ENCODE data around the gene MLXIP. TPM values are rescaled to one million over a fixed set of nuclear protein-coding genes. Genes with fewer than 3 reads are reported as not detected.

The MLXIP gene
- total and polyA plus RNA-seq, 9 of the 15 experiments (the other 6 are each of a cell fraction or from before 2014, with no cell fraction given): 2.2 to 66.3 (median 18.1) TPM

GRCh38 chr12:122064780-122065588, 13.6 kb upstream of the MLXIP start (continued):
- no peak for TF ChIP-seq PATZ1 (CRISPR knock-in tag; IDR thresholded peaks at IDR 0.05; ENCODE audit: borderline replicate concordance)
- TF ChIP-seq ZNF24 (IDR thresholded peaks at IDR 0.05): no peak
- TF ChIP-seq XRCC3 (IDR thresholded peaks at IDR 0.05): no peak
- no peak; the same call in 1 of the 2 replicates for TF ChIP-seq TCF3 (CRISPR knock-in tag; IDR thresholded peaks at IDR 0.05)
- peak in 1 of 2 experiments; percentile 79; a peak in 2 of 4 replicates for TF ChIP-seq RCOR1 (IDR thresholded peaks at IDR 0.05; ENCODE audit: borderline replicate concordance in 1 of 2, low read depth in 2 of 2, low read length in 2 of 2)
- no peak for TF ChIP-seq IRF9 (tag; IDR thresholded peaks at IDR 0.05)
- TF ChIP-seq CREB1 (IDR thresholded peaks at IDR 0.05): no peak
- TF ChIP-seq CREB1 (CRISPR knock-in tag; IDR thresholded peaks at IDR 0.05): peak; percentile 42; the same call in 1 of the 2 replicates
- TF ChIP-seq FOS (IDR thresholded peaks at IDR 0.05; ENCODE audit: extremely low read depth, insufficient read length): peak; percentile 18
- no peak; the same call in 1 of the 2 replicates for TF ChIP-seq POLR2H (tag; IDR thresholded peaks at IDR 0.05; ENCODE audit: low read depth)
- peak; percentile 34 for TF ChIP-seq ARID1B (IDR thresholded peaks at IDR 0.05)
- TF ChIP-seq POLR2G (IDR thresholded peaks at IDR 0.05; ENCODE audit: low read depth, low read length): peak; percentile 70
- no peak for TF ChIP-seq L3MBTL2 (IDR thresholded peaks at IDR 0.05)
- no peak for TF ChIP-seq NUFIP1 (IDR thresholded peaks at IDR 0.05; ENCODE audit: partially characterized antibody)
- TF ChIP-seq E2F1 (CRISPR knock-in tag; IDR thresholded peaks at IDR 0.05): no peak
- TF ChIP-seq NFE2 (IDR thresholded peaks at IDR 0.05; ENCODE audit: low read depth): peak; percentile 40
- no peak for TF ChIP-seq DIDO1 (tag; IDR thresholded peaks at IDR 0.05; ENCODE audit: low read depth)
- 0 out of 2 replicates have a peak, but pooled peaks have one; percentile 1 for TF ChIP-seq PML (IDR thresholded peaks at IDR 0.05; ENCODE audit: low read length)
- TF ChIP-seq EGR1 (conservative IDR thresholded peaks at IDR 0.05): no peak
- TF ChIP-seq RUNX1 (IDR thresholded peaks at IDR 0.05; ENCODE audit: low read depth): no peak
- peak; percentile 37 for TF ChIP-seq CXXC5 (CRISPR knock-in tag; IDR thresholded peaks at IDR 0.05)
- no peak for TF ChIP-seq TBL1XR1 (IDR thresholded peaks at IDR 0.05; ENCODE audit: low read length in 2 of 2)
- peak; percentile 77 for TF ChIP-seq CTBP1 (IDR thresholded peaks at IDR 0.05; ENCODE audit: borderline replicate concordance)
- no peak for TF ChIP-seq FOXO4 (CRISPR knock-in tag; IDR thresholded peaks at IDR 0.05)
- TF ChIP-seq MAFK (IDR thresholded peaks at IDR 0.05; ENCODE audit: low read length): peak; percentile 35; the same call in 1 of the 2 replicates

Data from K562 (cell line).